A549 (cell line): ENCODE measurements around the gene DNAJC7. TPM values are rescaled to one million over a fixed set of nuclear protein-coding genes. Genes with fewer than 3 reads are reported as not detected.

Source experiments
- ATAC-seq, 2 experiments: fragments of 200-7000 bp in 1 of 2; fragments of >200 bp in 1 of 2; cut with Nextera tagmentation in 1 of 2; cut with Tn5 transposase in 1 of 2; 3 replicates each; pipeline versions ENCODE4 v1.8.0 to v1.9.1; 2018 to 2020; ENCODE audit warnings: mild to moderate bottlenecking in 1 of 2, moderate library complexity in 1 of 2
- CTCF ChIA-PET: fragments of 300-600 bp; sonication (Branson Sonifier 250); formaldehyde crosslinking; extraction: SDS; loops from one replicate; lab custom pipeline; 2021; ENCODE audit warnings: antibody characterized with exemption, inconsistent platforms; lab: Yijun Ruan, JAX
- POLR2A ChIA-PET: fragments of 350-600 bp; formaldehyde crosslinking; extraction: SDS; loops from one replicate; lab custom pipeline; 2021; ENCODE audit warnings: antibody characterized with exemption, inconsistent platforms; lab: Yijun Ruan, JAX
- DNase-seq, 2 experiments: peaks; one replicate each; pipeline versions ENCODE4 v3.0.0 to v3.0.0-alpha.2; 2011 to 2016; ENCODE audit warnings: low read depth in 1 of 2, low spot score in 1 of 2
- FAIRE-seq: peaks from 2 replicates; lab custom pipeline; 2011; peaks lifted over from hg19 to GRCh38; lab: Jason Lieb, UNC
- H3K27ac ChIP-seq, 2 experiments: fragments of >200 bp; sonication (Bioruptor Twin); formaldehyde crosslinking; 3 replicates each; pipeline ENCODE4 v1.5.1; 2016 to 2017
- H3K4me1 ChIP-seq: fragments of >200 bp; sonication (Bioruptor Twin); formaldehyde crosslinking; 3 replicates; pipeline ENCODE4 v1.6.1; 2016
- H3K4me2 ChIP-seq: fragments of >200 bp; sonication (Bioruptor Twin); formaldehyde crosslinking; 3 replicates; pipeline ENCODE4 v1.6.1; 2016
- H3K4me3 ChIP-seq: fragments of >200 bp; sonication (Bioruptor Twin); formaldehyde crosslinking; 3 replicates; pipeline ENCODE4 v1.5.1; 2016
- H3K9me3 ChIP-seq: fragments of >200 bp; sonication (Bioruptor Twin); formaldehyde crosslinking; 3 replicates; pipeline ENCODE4 v1.6.1; 2016
- CBX2 ChIP-seq: fragments of 200-600 bp; sonication (generic); IDR thresholded peaks from 2 replicates; pipeline ENCODE4 v1.6.1; 2016; ENCODE audit warnings: low read depth, mild to moderate bottlenecking, borderline replicate concordance
- CEBPB ChIP-seq, 2 experiments: fragments of >200 bp in 1 of 2; sonication (Bioruptor Twin) in 1 of 2; formaldehyde crosslinking in 1 of 2; IDR thresholded peaks; 2 replicates each; pipeline ENCODE4 v1.6.1; 2012 to 2016
- CHD2 ChIP-seq: fragments of 150-350 bp; IDR thresholded peaks from 2 replicates; pipeline ENCODE4 v1.6.1; 2014; ENCODE audit warnings: low read length; ENCODE audit not compliant: partially characterized antibody
- CHD4 ChIP-seq: fragments of 200-600 bp; sonication (generic); IDR thresholded peaks from 2 replicates; pipeline ENCODE4 v1.6.1; 2016; ENCODE audit warnings: antibody characterized with exemption, mild to moderate bottlenecking, borderline replicate concordance
- ESRRA ChIP-seq: fragments of 150-350 bp; IDR thresholded peaks from 2 replicates; pipeline ENCODE4 v1.6.1; 2014; ENCODE audit warnings: mild to moderate bottlenecking, low read length, borderline replicate concordance
- FOSL2 ChIP-seq, 2 experiments: fragments of 450-650 bp in 1 of 2; fragments of >200 bp in 1 of 2; sonication (Bioruptor Twin) in 1 of 2; formaldehyde crosslinking; IDR thresholded peaks; 2 replicates each; pipeline versions ENCODE4 v1.5.0 to v1.6.1; 2016 to 2020; ENCODE audit warnings: mild to moderate bottlenecking in 1 of 2, moderate library complexity in 1 of 2
- FOXS1 ChIP-seq: fragments of 250-450 bp; sonication (Bioruptor Pico); IDR thresholded peaks from 2 replicates; pipeline ENCODE4 v1.5.0; 2020; ENCODE audit warnings: mild to moderate bottlenecking, moderate library complexity
- GATA3 ChIP-seq: IDR thresholded peaks from 2 replicates; pipeline ENCODE4 v1.6.1; 2012; ENCODE audit warnings: borderline replicate concordance
- HDAC2 ChIP-seq: fragments of 200-600 bp; sonication (generic); IDR thresholded peaks from 2 replicates; pipeline ENCODE4 v1.6.1; 2016
- HEYL ChIP-seq: fragments of 250-450 bp; sonication (Bioruptor Pico); IDR thresholded peaks from 2 replicates; pipeline ENCODE4 v1.8.0; 2021; ENCODE audit warnings: mild to moderate bottlenecking, moderate library complexity
- HOXA7 ChIP-seq: fragments of 250-450 bp; sonication (Bioruptor Pico); IDR thresholded peaks from 2 replicates; pipeline ENCODE4 v1.5.0; 2020; ENCODE audit warnings: mild to moderate bottlenecking, moderate library complexity
- HOXB5 ChIP-seq: fragments of 250-450 bp; sonication (Bioruptor Pico); IDR thresholded peaks from 2 replicates; pipeline ENCODE4 v1.5.0; 2020; ENCODE audit warnings: mild to moderate bottlenecking, moderate library complexity
- JUN ChIP-seq, 2 experiments: fragments of >200 bp; sonication (Bioruptor Twin); formaldehyde crosslinking; IDR thresholded peaks; 2 replicates in 1 of 2; 3 replicates in 1 of 2; pipeline ENCODE4 v1.6.1; 2016 to 2017
- MAFK ChIP-seq: fragments of 450-650 bp; IDR thresholded peaks from 2 replicates; pipeline ENCODE4 v1.6.1; 2014; ENCODE audit not compliant: partially characterized antibody
- MAX ChIP-seq: IDR thresholded peaks from 2 replicates; pipeline ENCODE4 v1.6.1; 2012
- NFE2L2 ChIP-seq: fragments of 150-350 bp; conservative IDR thresholded peaks from 2 replicates; pipeline ENCODE4 v1.6.1; 2014; ENCODE audit warnings: low read length
- PHF8 ChIP-seq: fragments of 200-600 bp; sonication (generic); IDR thresholded peaks from 2 replicates; pipeline ENCODE4 v1.6.1; 2016; ENCODE audit warnings: low read depth, mild to moderate bottlenecking, antibody characterized with exemption, moderate library complexity, borderline replicate concordance
- POLR2AphosphoS2 ChIP-seq: conservative IDR thresholded peaks from 2 replicates; pipeline ENCODE4 v1.6.1; 2012; ENCODE audit warnings: low read length, improper control_type of control experiment, inconsistent platforms
- RAD21 ChIP-seq, 2 experiments: fragments of >200 bp in 1 of 2; sonication (Bioruptor Twin) in 1 of 2; formaldehyde crosslinking in 1 of 2; IDR thresholded peaks in 1 of 2; conservative IDR thresholded peaks in 1 of 2; 2 replicates in 1 of 2; 3 replicates in 1 of 2; pipeline ENCODE4 v1.6.1; 2012 to 2018; ENCODE audit warnings: inconsistent platforms in 1 of 2
- RARB ChIP-seq: fragments of 250-450 bp; sonication (Bioruptor Pico); IDR thresholded peaks from 2 replicates; pipeline ENCODE4 v1.8.0; 2021; ENCODE audit warnings: mild to moderate bottlenecking, moderate library complexity
- RCOR1 ChIP-seq: fragments of 150-350 bp; IDR thresholded peaks from 2 replicates; pipeline ENCODE4 v1.6.1; 2014; ENCODE audit warnings: antibody characterized with exemption, low read length, low read depth
- REST ChIP-seq: fragments of 200-600 bp; sonication (generic); IDR thresholded peaks from 2 replicates; pipeline ENCODE4 v1.6.1; 2016; ENCODE audit warnings: antibody characterized with exemption, mild to moderate bottlenecking, moderate library complexity
- TP53 ChIP-seq: fragments of 250-450 bp; sonication (Bioruptor Pico); IDR thresholded peaks from 2 replicates; pipeline ENCODE4 v1.5.0; 2021; ENCODE audit warnings: mild to moderate bottlenecking, moderate library complexity
- USF2 ChIP-seq: fragments of 450-650 bp; IDR thresholded peaks from 2 replicates; pipeline ENCODE4 v1.6.1; 2014; ENCODE audit warnings: antibody characterized with exemption
- ZNF302 ChIP-seq: fragments of 250-450 bp; sonication (Bioruptor Pico); IDR thresholded peaks from 2 replicates; pipeline ENCODE4 v1.9.0; 2021; ENCODE audit warnings: inconsistent platforms, mild to moderate bottlenecking, moderate library complexity
- WGBS: methylation state at CpG from one replicate; pipeline ENCODE4 v1.1.6; 2017; ENCODE audit errors: missing lambda C conversion rate; 5-methylcytosine and 5-hydroxymethylcytosine counted together
- polyA plus RNA-seq, 4 experiments: library from polyadenylated mRNA; depleted of rRNA in 3 of 4; stranded (reverse); fragments of >200 nt; fragmentation: RNase III in 1 of 4; extraction: RNeasy Plus Mini Kit Qiagen cat#74134 plus additional on column Dnase treatment in 1 of 4; gene quantifications; 2 replicates in 3 of 4; 3 replicates in 1 of 4; pipeline ENCODE4 v1.2.3, GENCODE V29; 2011 to 2017

DNAJC7 gene
- polyA plus RNA-seq, 2 of the 4 experiments (the other 2 are of a cell fraction): 95.3 to 148 TPM

- DNase-seq (no peak), ATAC-seq (no peak), FAIRE-seq (no peak)
- peaks cover 22% of the 10 kb centered on the region for H3K4me1 ChIP-seq
- no peak overlapping the region for H3K4me3 ChIP-seq
- no peaks in the 10 kb centered on the region for H3K9me3 ChIP-seq
- ChIA-PET POLR2A (interaction anchor here (0.6 to 1.1 kb wide), 3 partner anchors 9 to 291 kb away, joined by 3 to 5 read pairs (median 4); no protein-coding TSS in a partner anchor), CTCF (interaction anchor here (0.6 to 19.4 kb wide), 13 partner anchors 10 to 447 kb away, joined by 3 to 658 read pairs (median 14); partner anchors contain the start of genes C17orf113, CNP, DHX58 and DNAJC7)
- H3K27ac ChIP-seq: no peak overlapping the region
- no peak overlapping the region for H3K4me2 ChIP-seq
- TF ChIP-seq CHD2: no peak
- no peak for TF ChIP-seq CBX2
- TF ChIP-seq ESRRA: no peak
- no peak for TF ChIP-seq PHF8
- no peak for TF ChIP-seq HOXA7
- TF ChIP-seq POLR2AphosphoS2: no peak
- TF ChIP-seq GATA3: no peak
- no peak for TF ChIP-seq USF2
- no peak for TF ChIP-seq FOXS1 (CRISPR knock-in tag)
- TF ChIP-seq HDAC2: no peak
- no peak for TF ChIP-seq RAD21 (conservative IDR thresholded peaks at IDR 0.05 in 1 of 2, IDR thresholded peaks at IDR 0.05 in 1 of 2)
- no peak for TF ChIP-seq FOSL2 (IDR thresholded peaks at IDR 0.05)
- TF ChIP-seq FOSL2 (CRISPR knock-in tag; IDR thresholded peaks at IDR 0.05): no peak
- WGBS: 85% methylated on average over 16 of the region's 17 CpGs
Observed at GRCh38 chr17:42026857-42027589, 9.8 kb upstream of the DNAJC7 start.

- DNase-seq (no peak), FAIRE-seq (no peak), ATAC-seq (no peak)
- peaks cover 29% of the 10 kb centered on the region for H3K4me1 ChIP-seq
- POLR2A ChIA-PET: interaction anchor here (1.0 kb wide), 1 partner anchor 24 kb away, joined by 4 read pairs; no protein-coding TSS in a partner anchor
- no peaks in the 10 kb centered on the region for H3K9me3 ChIP-seq
- no peak for TF ChIP-seq USF2
- TF ChIP-seq HEYL (CRISPR knock-in tag): no peak
- TF ChIP-seq MAFK: no peak
- no peak for TF ChIP-seq TP53
- TF ChIP-seq GATA3: no peak
- no peak for TF ChIP-seq HOXB5
- TF ChIP-seq CHD2: no peak
- TF ChIP-seq REST: no peak
- no peak for TF ChIP-seq CEBPB (IDR thresholded peaks at IDR 0.05)
- TF ChIP-seq ZNF302 (CRISPR knock-in tag): no peak
- no peak for TF ChIP-seq NFE2L2
- TF ChIP-seq RCOR1: no peak
- TF ChIP-seq CHD4: no peak
- TF ChIP-seq MAX: no peak
- TF ChIP-seq JUN (IDR thresholded peaks at IDR 0.05): no peak
- TF ChIP-seq RARB (CRISPR knock-in tag): no peak
- no peak overlapping the region for H3K4me2 ChIP-seq
- WGBS: 93% methylated on average over 3 of the region's 3 CpGs
- H3K27ac ChIP-seq: no peak overlapping the region
- no peak overlapping the region for H3K4me3 ChIP-seq
- CTCF ChIA-PET: interaction anchor here (0.6 to 19.4 kb wide), 21 partner anchors 9 to 366 kb away, joined by 3 to 658 read pairs (median 7); partner anchors contain the start of genes C17orf113, CNP, DHX58 and DNAJC7
Observed at GRCh38 chr17:42025936-42026335, 8.7 kb upstream of the DNAJC7 start.
